BLaER1 treated with 17β-estradiol and CSF1 and Interleukin-3, amounts not matched to agents 10 nM and 100 nM (cell line): ENCODE results near the gene SNPH.

Source experiments
- H3K27ac ChIP-seq, 11 experiments: shearing (Covaris generic); formaldehyde crosslinking; 2 replicates each; pipeline ENCODE4 v1.8.1; 2022
- H3K27me3 ChIP-seq, 11 experiments: shearing (Covaris generic); formaldehyde crosslinking; 2 replicates each; pipeline ENCODE4 v1.8.1; 2022
- H3K36me3 ChIP-seq, 11 experiments: shearing (Covaris generic); formaldehyde crosslinking; 2 replicates each; pipeline ENCODE4 v1.8.1; 2022
- H3K4me1 ChIP-seq, 10 experiments: shearing (Covaris generic); formaldehyde crosslinking; 2 replicates each; pipeline ENCODE4 v1.8.1; 2022
- H3K4me2 ChIP-seq, 11 experiments: shearing (Covaris generic); formaldehyde crosslinking; 2 replicates each; pipeline ENCODE4 v1.8.1; 2022
- H3K4me3 ChIP-seq, 10 experiments: shearing (Covaris generic); formaldehyde crosslinking; 2 replicates each; pipeline ENCODE4 v1.8.1; 2022
- H3K9ac ChIP-seq, 11 experiments: shearing (Covaris generic); formaldehyde crosslinking; 2 replicates each; pipeline ENCODE4 v1.8.1; 2022
- H3K9me3 ChIP-seq, 11 experiments: shearing (Covaris generic); formaldehyde crosslinking; replicated peaks in 1 of 11; 2 replicates each; pipeline ENCODE4 v1.8.1; 2022
- H4K20me1 ChIP-seq, 11 experiments: shearing (Covaris generic); formaldehyde crosslinking; 2 replicates each; pipeline ENCODE4 v1.8.1; 2022
- Cebpa-rat ChIP-seq, 11 experiments: shearing (Covaris generic); IDR thresholded peaks; 2 replicates each; pipeline ENCODE4 v1.8.1; 2022

Gene SNPH

DNA sequence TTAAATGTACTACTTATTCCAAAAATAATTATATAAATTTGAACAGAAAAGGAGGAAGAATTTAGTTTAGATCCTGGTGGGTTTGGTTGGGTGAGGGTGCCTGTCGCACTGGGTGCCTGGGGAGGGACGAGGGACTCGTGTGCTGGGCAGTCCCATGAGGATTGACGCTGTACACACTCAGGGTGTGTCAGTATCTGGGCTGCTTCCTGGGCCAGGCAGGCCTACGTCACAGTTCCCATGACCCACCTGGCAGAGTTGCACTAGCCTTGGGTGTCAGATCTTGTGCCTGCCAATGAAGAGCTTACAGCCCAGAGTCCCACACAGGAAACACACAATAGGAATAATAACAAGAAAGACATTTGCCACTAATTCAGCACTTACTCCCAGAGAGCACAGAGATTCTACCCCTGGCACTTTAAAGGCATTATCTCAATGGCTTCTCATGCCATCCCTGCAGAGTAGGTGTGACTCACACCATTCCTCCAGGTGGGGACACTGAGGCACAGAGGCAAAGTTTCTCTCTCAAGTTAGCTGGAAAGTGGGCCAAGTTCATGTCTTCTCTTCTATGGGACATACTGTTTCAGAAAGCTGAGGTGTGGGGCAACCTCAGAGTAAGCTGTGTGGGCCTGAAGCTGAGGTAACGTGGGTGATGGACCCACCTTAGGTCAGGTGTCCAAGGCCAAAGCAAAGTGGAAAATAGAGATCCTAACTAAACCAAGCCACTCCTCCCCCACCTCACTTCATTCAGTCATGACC, 64.2 kb downstream of the SNPH start:
- H3K4me3 ChIP-seq = no peak overlapping the region
- H4K20me1 ChIP-seq = peaks cover 19 to 89% (median 69%) of the 10 kb centered on the region in 11 experiments; a peak in 20 of 22 replicates
- no peaks in the 10 kb centered on the region for H3K9me3 ChIP-seq
- no peak overlapping the region for H3K9ac ChIP-seq
- no peaks in the 10 kb centered on the region for H3K27me3 ChIP-seq
- peaks cover 51 to 69% (median 58%) of the 10 kb centered on the region in 10 experiments for H3K4me1 ChIP-seq
- H3K36me3 ChIP-seq = peaks cover 28 to 59% (median 35%) of the 10 kb centered on the region in 11 experiments
- H3K27ac ChIP-seq = peak overlapping the region in 3 of 11 experiments; percentile 22 to 27 (median 24); a peak in 2 of 22 replicates
- TF ChIP-seq Cebpa-rat (IDR thresholded peaks at IDR 0.05) = no peak
- peak overlapping the region in 7 of 11 experiments; percentile 2 to 96 (median 20); a peak in 7 of 22 replicates for H3K4me2 ChIP-seq

- Histone ChIP-seq H3K27me3 (no peaks in the 10 kb centered on the region), H3K27ac (0 out of 22 replicates have a peak overlapping the region, but pooled peaks of 1 of the 11 experiments have one; percentile 4), H3K4me1 (peaks cover 48 to 66% (median 59%) of the 10 kb centered on the region in 10 experiments), H3K4me2 (no peak overlapping the region), H3K36me3 (peaks cover 29 to 61% (median 39%) of the 10 kb centered on the region in 11 experiments), H3K9me3 (no peaks in the 10 kb centered on the region), H3K9ac (no peak overlapping the region), H4K20me1 (peaks cover 19 to 97% (median 72%) of the 10 kb centered on the region in 11 experiments; a peak in 20 of 22 replicates), H3K4me3 (no peak overlapping the region)
- no peak for TF ChIP-seq Cebpa-rat (IDR thresholded peaks at IDR 0.05)
Measured at GRCh38 chr20:1331101-1331500, 65.0 kb downstream of the SNPH start.

- no peak overlapping the region for H3K9ac ChIP-seq
- H3K36me3 ChIP-seq = peaks cover 30 to 69% (median 42%) of the 10 kb centered on the region in 11 experiments
- no peaks in the 10 kb centered on the region for H3K9me3 ChIP-seq
- peaks cover 22 to 94% (median 74%) of the 10 kb centered on the region in 11 experiments; a peak in 20 of 22 replicates for H4K20me1 ChIP-seq
- no peak overlapping the region for H3K4me3 ChIP-seq
- no peak overlapping the region for H3K27ac ChIP-seq
- H3K27me3 ChIP-seq = no peaks in the 10 kb centered on the region
- no peak for TF ChIP-seq Cebpa-rat (IDR thresholded peaks at IDR 0.05)
- peaks cover 40 to 58% (median 51%) of the 10 kb centered on the region in 10 experiments for H3K4me1 ChIP-seq
- H3K4me2 ChIP-seq = no peak overlapping the region
Measured at GRCh38 chr20:1331801-1332453, 65.8 kb downstream of the SNPH start.

DNA sequence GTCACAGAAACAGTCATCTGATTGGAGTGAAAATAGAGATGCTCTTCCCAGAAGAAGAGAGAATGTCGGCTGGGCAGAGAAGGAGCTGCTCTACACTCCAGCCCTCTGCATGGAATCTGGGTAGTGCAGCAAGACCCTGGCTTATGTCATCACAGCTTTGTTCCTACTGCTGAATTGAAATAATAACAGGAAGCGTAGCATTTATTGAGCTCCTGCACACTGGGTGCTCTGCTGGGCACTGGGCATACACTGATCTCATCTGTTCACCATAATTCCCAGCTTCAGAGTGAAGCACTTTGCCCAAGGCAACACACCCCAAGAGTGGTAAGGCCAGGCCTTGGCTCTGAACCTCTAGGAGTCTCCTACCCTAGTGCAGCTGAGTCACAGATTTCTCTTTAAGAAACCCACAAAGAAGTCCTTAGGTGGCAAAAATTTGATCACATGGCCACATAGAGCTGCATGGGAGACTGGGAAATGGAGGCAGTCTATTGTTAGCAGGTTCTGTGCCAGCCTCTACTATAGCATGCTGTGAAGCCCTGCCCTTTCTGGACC, 66.7 kb downstream of the SNPH start:
- no peak for TF ChIP-seq Cebpa-rat (IDR thresholded peaks at IDR 0.05)
- Histone ChIP-seq H4K20me1 (peaks cover 22 to 94% (median 67%) of the 10 kb centered on the region in 11 experiments; a peak in 20 of 22 replicates), H3K4me2 (peak overlapping the region in 2 of 11 experiments; percentile 17 to 36; a peak in 2 of 22 replicates), H3K4me3 (no peak overlapping the region), H3K27me3 (no peaks in the 10 kb centered on the region), H3K9ac (no peak overlapping the region), H3K4me1 (peaks cover 31 to 49% (median 42%) of the 10 kb centered on the region in 10 experiments), H3K36me3 (peaks cover 30 to 71% (median 44%) of the 10 kb centered on the region in 11 experiments), H3K9me3 (no peaks in the 10 kb centered on the region), H3K27ac (no peak overlapping the region)

DNA sequence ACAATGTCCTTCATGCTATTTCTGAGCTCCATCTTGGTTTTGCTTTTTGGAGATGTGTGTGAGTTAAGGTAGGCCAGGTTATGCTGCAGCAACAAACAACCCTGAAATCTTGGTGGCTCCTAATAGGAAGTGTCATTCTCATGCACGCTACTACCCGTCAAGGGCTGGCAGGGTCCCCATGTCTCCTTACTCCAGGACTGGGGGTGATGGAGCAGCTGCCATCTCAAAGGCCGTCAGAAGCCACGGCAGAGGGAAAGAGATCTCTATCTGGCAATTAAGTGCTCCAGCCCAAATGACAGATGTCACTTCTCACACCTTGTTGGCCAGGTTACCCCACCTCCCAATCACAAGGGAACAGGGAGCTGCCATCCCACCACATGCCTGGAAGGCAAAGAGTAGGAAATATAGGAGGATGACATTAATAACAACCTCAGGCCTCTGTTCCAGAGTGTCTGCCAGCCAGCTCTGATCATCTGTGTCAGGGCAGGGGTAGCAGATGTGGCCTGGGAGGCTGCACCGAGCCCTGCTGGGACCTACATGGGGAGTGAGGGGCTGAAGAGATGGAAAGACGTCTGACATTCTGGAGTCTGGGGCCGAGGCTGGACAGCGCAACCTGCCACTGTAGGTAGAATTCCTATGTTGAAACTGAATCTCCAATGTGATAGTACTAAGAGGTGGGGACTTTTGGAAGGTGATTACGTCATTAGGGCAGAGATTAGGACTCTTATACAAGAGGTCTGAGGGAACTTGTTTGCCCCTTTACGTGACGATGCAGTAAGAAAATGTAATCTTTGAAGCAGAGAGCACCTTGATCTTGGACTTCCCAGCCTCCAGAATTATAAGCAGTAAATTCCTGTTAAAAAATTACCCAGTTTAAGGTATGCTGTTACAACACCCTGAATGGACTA, 67.6 kb downstream of the SNPH start:
- Histone ChIP-seq H3K9ac (no peak overlapping the region), H4K20me1 (peaks cover 22 to 94% (median 60%) of the 10 kb centered on the region in 11 experiments; a peak in 19 of 22 replicates), H3K4me3 (no peak overlapping the region), H3K27me3 (no peaks in the 10 kb centered on the region), H3K9me3 (no peaks in the 10 kb centered on the region), H3K4me1 (peaks cover 22 to 40% (median 33%) of the 10 kb centered on the region in 10 experiments), H3K36me3 (peaks cover 30 to 71% (median 48%) of the 10 kb centered on the region in 11 experiments), H3K27ac (no peak overlapping the region), H3K4me2 (no peak overlapping the region)
- no peak for TF ChIP-seq Cebpa-rat (IDR thresholded peaks at IDR 0.05)

GRCh38 chr20:1334370-1334731, 68.3 kb downstream of the SNPH start:
- no peaks in the 10 kb centered on the region for H3K27me3 ChIP-seq
- H3K9ac ChIP-seq = no peak overlapping the region
- H3K4me1 ChIP-seq = peaks cover 16 to 34% (median 26%) of the 10 kb centered on the region in 10 experiments
- peaks cover 30 to 73% (median 48%) of the 10 kb centered on the region in 11 experiments for H3K36me3 ChIP-seq
- no peak overlapping the region for H3K27ac ChIP-seq
- TF ChIP-seq Cebpa-rat (IDR thresholded peaks at IDR 0.05) = no peak
- no peaks in the 10 kb centered on the region for H3K9me3 ChIP-seq
- H3K4me3 ChIP-seq = no peak overlapping the region
- peak overlapping the region in 6 of 11 experiments; percentile 10 to 40 (median 28); a peak in 5 of 22 replicates for H3K4me2 ChIP-seq
- peaks cover 17 to 89% (median 54%) of the 10 kb centered on the region in 11 experiments; a peak in 19 of 22 replicates for H4K20me1 ChIP-seq

DNA sequence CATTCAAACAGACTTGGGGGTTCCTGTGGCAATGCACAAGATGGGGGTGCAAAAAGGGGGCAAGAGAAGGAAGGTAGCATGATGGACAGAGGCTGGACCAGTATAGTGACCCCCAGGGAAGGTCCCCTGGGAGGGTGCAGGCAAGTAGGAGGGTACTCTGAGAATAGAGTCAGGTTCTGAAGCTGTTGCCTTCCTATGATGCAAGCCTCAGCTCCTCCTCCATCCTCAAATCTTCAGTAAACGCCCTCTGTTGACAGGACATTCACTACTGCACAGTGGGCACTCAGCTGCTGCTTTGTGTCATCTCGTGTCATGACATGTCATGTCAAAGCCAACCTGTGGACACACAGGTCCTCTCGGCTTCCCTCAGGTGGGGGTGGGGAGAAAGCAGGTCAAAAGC, 68.7 kb downstream of the SNPH start:
- Histone ChIP-seq H3K36me3 (peaks cover 30 to 74% (median 48%) of the 10 kb centered on the region in 11 experiments), H3K9me3 (no peaks in the 10 kb centered on the region), H3K4me2 (peak overlapping the region in 9 of 11 experiments; percentile 8 to 40 (median 27); a peak in 9 of 22 replicates), H4K20me1 (peaks cover 15 to 84% (median 53%) of the 10 kb centered on the region in 11 experiments; a peak in 19 of 22 replicates), H3K9ac (no peak overlapping the region), H3K4me3 (no peak overlapping the region), H3K27ac (no peak overlapping the region), H3K4me1 (peaks cover 15 to 30% (median 23%) of the 10 kb centered on the region in 10 experiments), H3K27me3 (no peaks in the 10 kb centered on the region)
- no peak for TF ChIP-seq Cebpa-rat (IDR thresholded peaks at IDR 0.05)
